WERI-Rb-1 (cell line): ENCODE data around the gene HCK.

Experiments used
- DNase-seq: peaks from one replicate; pipeline ENCODE4 v3.0.0-alpha.2; 2020
- H3K27ac ChIP-seq: fragments of 250-450 bp; sonication (Bioruptor Pico); 2 replicates; pipeline ENCODE4 v1.5.1; 2020; ENCODE audit warnings: mild to moderate bottlenecking, moderate library complexity
- H3K27me3 ChIP-seq: fragments of 250-450 bp; sonication (Bioruptor Pico); 2 replicates; pipeline ENCODE4 v1.5.1; 2021; ENCODE audit warnings: mild to moderate bottlenecking, low read depth, moderate library complexity; ENCODE audit not compliant: insufficient read depth, severe bottlenecking
- H3K36me3 ChIP-seq: fragments of 250-450 bp; sonication (Bioruptor Pico); 2 replicates; pipeline ENCODE4 v1.5.1; 2020; ENCODE audit warnings: mild to moderate bottlenecking, moderate library complexity
- H3K4me3 ChIP-seq: 2 replicates; pipeline ENCODE4 v1.5.1; 2011; ENCODE audit warnings: low read depth, mild to moderate bottlenecking, control low read depth, low read length
- H3K9me3 ChIP-seq: fragments of 250-450 bp; sonication (Bioruptor Pico); 2 replicates; pipeline ENCODE4 v1.5.1; 2021; ENCODE audit warnings: mild to moderate bottlenecking, moderate library complexity; ENCODE audit not compliant: severe bottlenecking
- TF ChIP-seq, protein P1 (sequence below): IDR thresholded peaks from 2 replicates; pipeline ENCODE4 v1.5.1; 2011; ENCODE audit warnings: low read depth, mild to moderate bottlenecking, control low read depth, inconsistent platforms, low read length

Gene HCK

DNA sequence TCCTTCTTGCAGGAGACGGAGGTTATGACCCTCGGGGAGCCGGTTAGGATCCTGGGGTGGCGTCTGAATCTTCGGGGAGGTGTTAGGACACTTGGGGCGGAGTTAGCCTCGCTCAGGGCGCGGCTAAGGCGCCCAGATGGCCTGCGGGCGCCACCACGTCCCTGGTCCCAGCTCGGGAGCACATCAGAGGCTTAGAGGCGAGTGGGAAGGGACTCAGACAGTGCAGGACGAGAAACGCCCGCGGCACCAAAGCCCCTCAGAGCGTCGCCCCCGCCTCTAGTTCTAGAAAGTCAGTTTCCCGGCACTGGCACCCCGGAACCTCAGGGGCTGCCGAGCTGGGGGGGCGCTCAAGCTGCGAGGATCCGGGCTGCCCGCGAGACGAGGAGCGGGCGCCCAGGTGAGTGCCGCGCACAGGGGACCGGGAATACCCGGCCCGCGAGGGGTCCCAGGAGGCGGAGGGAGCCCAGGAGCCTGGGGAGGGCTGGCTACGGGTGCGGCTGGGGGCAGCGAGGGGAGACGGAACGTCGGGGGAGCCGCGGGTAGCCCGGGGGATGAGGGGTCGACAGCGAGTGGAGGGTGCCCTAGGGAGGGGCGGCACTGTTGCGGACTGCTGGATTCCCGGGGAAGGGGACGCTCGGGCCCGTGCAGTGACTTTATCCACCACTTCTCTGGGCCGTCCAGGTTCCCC lies at the start of gene HCK:
Gene HCK, plus strand, starts transcription at position 153 of the 688 bp plus-strand sequence.
- Histone ChIP-seq H3K27me3 (no peaks in the 10 kb centered on the region), H3K36me3 (no peaks in the 10 kb centered on the region), H3K4me3 (no peak within 1 kb of the TSS), H3K27ac (no peak within 1 kb of the TSS), H3K9me3 (peaks cover 4% of the 10 kb centered on the region)
- DNase-seq: no peak
- TF ChIP-seq, protein P1, sequence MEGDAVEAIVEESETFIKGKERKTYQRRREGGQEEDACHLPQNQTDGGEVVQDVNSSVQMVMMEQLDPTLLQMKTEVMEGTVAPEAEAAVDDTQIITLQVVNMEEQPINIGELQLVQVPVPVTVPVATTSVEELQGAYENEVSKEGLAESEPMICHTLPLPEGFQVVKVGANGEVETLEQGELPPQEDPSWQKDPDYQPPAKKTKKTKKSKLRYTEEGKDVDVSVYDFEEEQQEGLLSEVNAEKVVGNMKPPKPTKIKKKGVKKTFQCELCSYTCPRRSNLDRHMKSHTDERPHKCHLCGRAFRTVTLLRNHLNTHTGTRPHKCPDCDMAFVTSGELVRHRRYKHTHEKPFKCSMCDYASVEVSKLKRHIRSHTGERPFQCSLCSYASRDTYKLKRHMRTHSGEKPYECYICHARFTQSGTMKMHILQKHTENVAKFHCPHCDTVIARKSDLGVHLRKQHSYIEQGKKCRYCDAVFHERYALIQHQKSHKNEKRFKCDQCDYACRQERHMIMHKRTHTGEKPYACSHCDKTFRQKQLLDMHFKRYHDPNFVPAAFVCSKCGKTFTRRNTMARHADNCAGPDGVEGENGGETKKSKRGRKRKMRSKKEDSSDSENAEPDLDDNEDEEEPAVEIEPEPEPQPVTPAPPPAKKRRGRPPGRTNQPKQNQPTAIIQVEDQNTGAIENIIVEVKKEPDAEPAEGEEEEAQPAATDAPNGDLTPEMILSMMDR: no peak

DNA sequence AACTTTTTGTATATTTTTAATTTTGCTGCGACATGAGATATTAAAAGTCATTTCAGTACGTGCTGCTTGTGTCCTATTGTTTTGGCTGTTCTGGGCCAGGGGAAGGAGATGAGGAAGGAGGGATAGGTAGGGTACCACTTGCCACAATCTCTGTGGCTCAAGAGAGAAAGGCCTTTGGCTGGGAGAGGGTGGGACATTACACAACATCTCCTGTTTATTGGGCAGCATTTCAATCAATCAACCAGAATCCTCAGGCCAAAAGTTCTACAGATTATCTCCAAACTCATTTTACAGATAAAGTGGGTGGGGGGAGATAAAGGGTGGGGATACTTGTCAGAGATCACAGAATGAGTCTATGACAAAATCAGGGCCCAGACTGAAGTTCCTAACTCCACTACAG lies 48.7 kb upstream of the HCK start:
- TF ChIP-seq, protein P1: no peak
- no peaks in the 10 kb centered on the region for H3K9me3 ChIP-seq
- H3K4me3 ChIP-seq: no peak overlapping the region
- H3K27ac ChIP-seq: no peak overlapping the region
- DNase-seq: no peak
- H3K36me3 ChIP-seq: peaks cover 3% of the 10 kb centered on the region; the same call in 1 of the 2 replicates
- H3K27me3 ChIP-seq: no peaks in the 10 kb centered on the region

DNA sequence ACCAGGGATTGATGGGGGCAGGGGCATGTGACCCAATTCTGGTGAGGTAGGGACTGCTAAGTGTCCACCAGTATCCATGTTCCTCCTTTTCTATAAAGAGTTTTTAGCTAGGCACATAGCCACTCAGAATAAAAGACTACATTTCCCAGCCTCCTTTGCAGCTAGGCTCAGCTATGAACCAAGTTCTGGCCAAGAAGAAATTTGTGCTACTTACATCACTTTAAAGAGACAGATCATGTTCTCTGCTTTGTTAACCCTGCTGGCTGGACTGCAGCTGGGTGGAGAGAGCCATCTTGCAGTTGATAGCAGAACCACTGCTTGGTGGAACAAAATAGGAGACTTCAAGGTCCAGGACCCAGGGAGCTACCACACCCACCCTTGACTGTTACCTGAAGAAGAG lies 47.1 kb upstream of the HCK start:
- Histone ChIP-seq H3K27me3 (no peaks in the 10 kb centered on the region), H3K27ac (no peak overlapping the region), H3K4me3 (no peak overlapping the region), H3K9me3 (no peaks in the 10 kb centered on the region), H3K36me3 (no peaks in the 10 kb centered on the region)
- TF ChIP-seq, protein P1: no peak
- DNase-seq: no peak

DNA sequence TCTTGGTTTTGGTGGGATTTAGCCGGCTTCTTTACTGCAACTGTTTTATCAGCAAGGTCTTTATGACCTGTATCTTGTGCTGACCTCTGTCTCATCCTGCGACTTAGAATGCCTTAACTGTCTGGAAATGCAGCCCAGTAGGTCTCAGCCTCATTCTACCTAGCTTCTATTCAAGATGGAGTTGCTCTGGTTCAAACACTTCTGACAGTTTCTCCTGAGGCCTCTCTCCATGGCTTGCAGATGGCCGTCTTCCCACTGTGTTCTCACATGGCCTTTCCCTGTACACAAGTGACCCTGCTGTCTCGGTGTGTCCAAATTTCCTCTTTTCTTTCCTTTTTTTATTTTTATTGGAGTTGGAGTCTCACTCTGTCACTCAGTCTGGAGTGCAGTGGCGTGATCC lies 46.0 kb upstream of the HCK start:
- H3K36me3 ChIP-seq: no peaks in the 10 kb centered on the region
- no peaks in the 10 kb centered on the region for H3K27me3 ChIP-seq
- no peak overlapping the region for H3K4me3 ChIP-seq
- no peak overlapping the region for H3K27ac ChIP-seq
- no peaks in the 10 kb centered on the region for H3K9me3 ChIP-seq
- TF ChIP-seq, protein P1: no peak
- DNase-seq: no peak

DNA sequence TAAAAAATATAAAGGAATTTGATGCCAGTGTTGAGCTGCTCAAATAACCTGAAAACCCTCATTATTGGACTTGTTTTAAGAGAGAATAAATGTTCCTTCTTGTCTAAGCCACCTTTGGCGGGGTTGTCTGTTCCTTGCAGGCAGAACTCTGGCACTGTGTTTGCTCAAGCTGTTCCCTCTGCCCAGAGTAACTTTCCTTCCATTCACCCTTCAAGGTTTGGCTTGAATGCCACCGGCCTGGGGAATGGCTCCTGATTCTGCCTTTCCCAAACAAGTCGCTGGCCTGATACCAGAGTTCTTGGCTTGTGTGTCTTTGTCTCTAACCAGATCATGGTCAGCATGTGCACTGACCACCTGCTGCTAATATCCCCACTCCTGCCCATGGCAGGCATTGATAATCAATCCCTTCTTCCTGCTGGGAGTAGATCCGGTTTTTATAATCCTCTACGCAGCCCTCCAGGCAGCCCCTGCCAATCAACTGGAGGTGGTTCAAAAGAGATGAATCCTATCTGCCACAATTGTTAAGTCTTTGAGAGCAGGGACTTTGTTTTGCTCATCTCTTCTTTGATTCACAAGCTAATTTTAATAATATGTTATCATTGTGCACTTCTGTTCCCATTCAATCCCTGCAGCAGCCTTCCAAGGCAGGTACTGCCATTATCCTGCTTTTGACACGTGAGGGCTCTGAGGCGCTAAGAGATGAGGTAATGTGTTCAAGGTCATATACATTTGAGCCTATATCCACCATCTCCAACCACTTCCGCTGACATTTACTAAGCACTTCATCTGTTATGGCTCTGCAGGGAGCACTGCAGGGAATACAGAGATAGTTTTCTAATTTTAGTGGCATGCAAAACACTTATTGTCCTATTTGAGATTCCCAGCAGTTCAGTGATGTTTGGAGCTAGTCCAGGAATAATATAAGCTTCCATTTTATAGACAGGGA lies 44.9 kb upstream of the HCK start:
- H3K4me3 ChIP-seq: no peak overlapping the region
- TF ChIP-seq, protein P1: no peak
- DNase-seq: peak; percentile 70
- H3K27me3 ChIP-seq: no peaks in the 10 kb centered on the region
- no peaks in the 10 kb centered on the region for H3K36me3 ChIP-seq
- no peaks in the 10 kb centered on the region for H3K9me3 ChIP-seq
- peak overlapping the region; percentile 61 for H3K27ac ChIP-seq
